Transverse colon (tissue), 4 donors: Measurements from ENCODE around the gene WSCD2. TPM values are rescaled to one million over a fixed set of nuclear protein-coding genes. Genes with fewer than 3 reads are reported as not detected.

ENCODE experiments used
- DNase-seq: peaks from one replicate; pipeline ENCODE4 v3.0.0-alpha.2; 2019
- H3K27ac ChIP-seq, 4 donors: fragments of 200-600 bp; sonication (generic); 2 replicates each; pipeline ENCODE4 v1.5.1; 2016 to 2018; ENCODE audit warnings: inconsistent platforms in 4 of 4
- H3K27me3 ChIP-seq: fragments of 200-600 bp; sonication (generic); 2 replicates; pipeline ENCODE4 v1.5.1; 2017; ENCODE audit warnings: inconsistent platforms
- H3K36me3 ChIP-seq, 4 donors: fragments of 200-600 bp; sonication (generic); 2 replicates each; pipeline ENCODE4 v1.5.1; 2017 to 2019; ENCODE audit warnings: inconsistent platforms in 4 of 4
- H3K4me1 ChIP-seq, 4 donors: fragments of 200-600 bp; sonication (generic); 2 replicates each; pipeline ENCODE4 v1.5.1; 2017 to 2020; ENCODE audit warnings: inconsistent platforms in 4 of 4
- H3K4me3 ChIP-seq, 4 donors: fragments of 200-600 bp; sonication (generic); 1 replicate in 1 of 4; 2 replicates in 3 of 4; pipeline versions ENCODE4 v1.5.1 to v1.6.1; 2017 to 2019; ENCODE audit warnings: inconsistent platforms in 4 of 4
- H3K9me3 ChIP-seq, 2 donors: fragments of 200-600 bp; sonication (generic); 2 replicates each; pipeline ENCODE4 v1.5.1; 2017 to 2019; ENCODE audit warnings: inconsistent platforms in 2 of 2
- EP300 ChIP-seq: sonication (generic); formaldehyde crosslinking; IDR thresholded peaks from one replicate; pipeline ENCODE4 v1.6.1; 2017; ENCODE audit warnings: antibody characterized with exemption, low read depth
- POLR2A ChIP-seq: fragments of 450-650 bp; IDR thresholded peaks from one replicate; pipeline ENCODE4 v1.6.1; 2016; ENCODE audit warnings: antibody characterized with exemption, mild to moderate bottlenecking, moderate library complexity
- POLR2AphosphoS5 ChIP-seq, 3 donors: sonication (generic); formaldehyde crosslinking; IDR thresholded peaks; one replicate each; pipeline ENCODE4 v1.6.1; 2016; ENCODE audit warnings: antibody characterized with exemption in 3 of 3
- WGBS, 2 donors: methylation state at CpG; one replicate each; pipeline ENCODE4 v1.1.5; 2018; ENCODE audit warnings: low coverage in 1 of 2; 5-methylcytosine and 5-hydroxymethylcytosine counted together
- in situ Hi-C, 4 donors: fragments of 200-750 bp; cut with MboI; loops; one replicate each; pipeline versions ENCODE4 v1.15.0 to v1.15.1; 2017; ENCODE audit warnings: low sequenced_read_pairs in 3 of 4, low pct_ligation_motif_present in 1 of 4, low pct_unique_long_range_greater_than_20kb in 1 of 4
- intact Hi-C: fragments of 100-400 bp; cut with DNase I; formaldehyde crosslinking; loops from one replicate; pipeline ENCODE4 v1.15.1; 2023; ENCODE audit warnings: low total_unique reads
- total RNA-seq, 4 donors: library from RNA; depleted of rRNA; stranded (reverse); fragments of >200 nt; gene quantifications; one replicate each; pipeline ENCODE4 v1.1.0, GENCODE V29; 2016
- TF ChIP-seq, protein P1 (sequence below), 5 experiments: fragments of 200-600 bp in 3 of 5; fragments of 450-650 bp in 2 of 5; sonication (generic) in 3 of 5; IDR thresholded peaks; 1 replicate in 2 of 5; 2 replicates in 3 of 5; pipeline ENCODE4 v1.5.1; 2016 to 2017; ENCODE audit warnings: antibody characterized with exemption in 5 of 5, inconsistent platforms in 3 of 5, mild to moderate bottlenecking in 2 of 5, moderate library complexity in 1 of 5

WSCD2 gene
- total RNA-seq, 4 donors from 2014 or later: 0.16 to 46.6 (median 1.1) TPM; not detected in 1

DNA sequence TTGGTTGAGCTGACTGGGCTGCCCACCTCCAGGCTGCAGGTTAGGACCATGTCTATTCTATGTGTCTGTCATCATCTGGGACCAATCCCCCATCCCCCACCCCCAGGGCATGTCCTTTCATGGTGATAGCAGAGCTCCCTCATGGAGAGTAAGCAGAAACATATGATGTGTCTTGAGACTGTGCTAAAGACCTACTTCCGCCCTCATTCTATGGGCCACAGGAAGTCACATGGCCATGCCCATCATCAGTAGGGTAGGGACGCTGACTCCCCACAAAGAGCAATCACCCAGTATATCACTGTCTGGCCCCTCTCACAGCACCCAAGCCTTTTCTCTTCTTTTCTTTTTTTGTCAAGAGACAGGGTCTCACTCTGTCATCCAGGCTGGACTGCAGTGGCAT, 110.3 kb downstream of the WSCD2 start:
- no peaks in the 10 kb centered on the region for H3K9me3 ChIP-seq
- no peaks in the 10 kb centered on the region for H3K27me3 ChIP-seq
- no peak for DNase-seq
- intact Hi-C loops: no loop called here
- H3K36me3 ChIP-seq: no peaks in the 10 kb centered on the region
- H3K4me3 ChIP-seq: no peak overlapping the region
- H3K4me1 ChIP-seq: no peaks in the 10 kb centered on the region
- H3K27ac ChIP-seq: no peak overlapping the region
- TF ChIP-seq, protein P1, sequence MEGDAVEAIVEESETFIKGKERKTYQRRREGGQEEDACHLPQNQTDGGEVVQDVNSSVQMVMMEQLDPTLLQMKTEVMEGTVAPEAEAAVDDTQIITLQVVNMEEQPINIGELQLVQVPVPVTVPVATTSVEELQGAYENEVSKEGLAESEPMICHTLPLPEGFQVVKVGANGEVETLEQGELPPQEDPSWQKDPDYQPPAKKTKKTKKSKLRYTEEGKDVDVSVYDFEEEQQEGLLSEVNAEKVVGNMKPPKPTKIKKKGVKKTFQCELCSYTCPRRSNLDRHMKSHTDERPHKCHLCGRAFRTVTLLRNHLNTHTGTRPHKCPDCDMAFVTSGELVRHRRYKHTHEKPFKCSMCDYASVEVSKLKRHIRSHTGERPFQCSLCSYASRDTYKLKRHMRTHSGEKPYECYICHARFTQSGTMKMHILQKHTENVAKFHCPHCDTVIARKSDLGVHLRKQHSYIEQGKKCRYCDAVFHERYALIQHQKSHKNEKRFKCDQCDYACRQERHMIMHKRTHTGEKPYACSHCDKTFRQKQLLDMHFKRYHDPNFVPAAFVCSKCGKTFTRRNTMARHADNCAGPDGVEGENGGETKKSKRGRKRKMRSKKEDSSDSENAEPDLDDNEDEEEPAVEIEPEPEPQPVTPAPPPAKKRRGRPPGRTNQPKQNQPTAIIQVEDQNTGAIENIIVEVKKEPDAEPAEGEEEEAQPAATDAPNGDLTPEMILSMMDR (IDR thresholded peaks at IDR 0.05): no peak
- TF ChIP-seq EP300: no peak
- no peak for TF ChIP-seq POLR2A
- no peak for TF ChIP-seq POLR2AphosphoS5 (IDR thresholded peaks at IDR 0.05)
- in situ Hi-C loops: no loop called here
- 88% methylated on average over 2 of the region's 2 CpGs; no CpG with 5 or more reads in 1 of the 2 donors for WGBS, 2 donors

DNA sequence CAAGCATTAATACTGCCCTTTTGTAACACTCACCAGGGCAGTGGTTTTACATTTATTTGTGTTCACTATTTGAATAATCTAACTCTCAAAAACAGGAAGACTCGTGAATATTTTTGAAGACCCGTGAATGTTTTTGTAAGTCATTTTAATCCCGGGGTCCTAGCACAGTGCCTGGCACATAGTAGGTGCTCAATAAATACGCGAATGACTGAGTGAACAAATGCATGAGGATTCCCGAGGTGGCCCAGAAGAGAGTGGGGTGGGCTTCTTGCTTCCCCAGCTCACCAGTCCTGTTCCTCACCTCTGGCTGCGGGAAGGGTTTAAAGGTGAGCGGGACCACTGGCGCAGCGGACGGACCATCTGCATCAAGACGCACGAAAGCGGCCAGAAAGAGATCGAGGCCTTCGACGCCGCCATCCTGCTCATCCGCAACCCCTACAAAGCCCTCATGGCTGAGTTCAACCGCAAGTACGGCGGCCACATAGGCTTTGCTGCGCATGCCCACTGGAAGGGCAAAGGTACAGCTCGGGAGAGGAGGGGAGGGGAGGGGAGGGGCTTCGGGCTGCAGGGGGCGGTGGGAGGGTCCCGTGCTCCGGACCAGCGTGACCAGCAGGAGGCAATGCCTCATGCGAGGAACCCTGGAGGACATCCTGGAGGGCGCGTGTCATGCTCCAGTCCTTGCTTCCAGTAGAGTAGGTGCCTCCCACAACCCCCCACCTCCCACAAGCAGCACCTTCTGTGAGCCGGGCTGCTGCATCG, 111.1 kb downstream of the WSCD2 start:
- DNase-seq: no peak
- 81 to 85% methylated on average over 7 to 34 of the region's 34 CpGs for WGBS, 2 donors
- Histone ChIP-seq H3K27me3 (no peaks in the 10 kb centered on the region), H3K4me1 (no peaks in the 10 kb centered on the region), H3K27ac (no peak overlapping the region), H3K4me3 (no peak overlapping the region), H3K36me3 (no peaks in the 10 kb centered on the region), H3K9me3 (no peaks in the 10 kb centered on the region)
- intact Hi-C loops (no loop called here), in situ Hi-C loops (no loop called here)
- TF ChIP-seq, protein P1 (IDR thresholded peaks at IDR 0.05): no peak
- TF ChIP-seq POLR2AphosphoS5 (IDR thresholded peaks at IDR 0.05) (no peak), POLR2A (no peak), EP300 (no peak)

DNA sequence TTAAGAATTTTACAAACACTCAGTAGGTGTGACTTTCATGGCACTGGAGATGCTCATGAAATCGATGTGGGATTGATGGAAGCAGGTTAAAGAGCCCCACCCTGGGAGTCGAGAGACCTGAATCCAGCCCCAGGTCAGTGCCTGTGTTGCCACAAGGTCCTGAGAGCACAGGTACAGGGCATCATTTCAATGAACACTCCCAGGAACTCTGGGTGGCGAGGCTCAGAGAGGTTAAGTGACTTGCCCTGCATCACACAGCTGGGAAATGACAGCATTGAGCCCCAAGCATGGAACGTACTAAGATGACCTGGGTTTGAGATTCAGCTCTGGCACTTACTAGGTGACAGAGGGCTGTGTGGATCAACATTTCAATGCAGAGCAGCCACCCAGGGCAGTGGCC, 111.8 kb downstream of the WSCD2 start:
- H3K4me1 ChIP-seq: no peaks in the 10 kb centered on the region
- H3K4me3 ChIP-seq: no peak overlapping the region
- no peaks in the 10 kb centered on the region for H3K27me3 ChIP-seq
- H3K27ac ChIP-seq: no peak overlapping the region
- intact Hi-C loops: no loop called here
- no peak for DNase-seq
- no peaks in the 10 kb centered on the region for H3K9me3 ChIP-seq
- no peaks in the 10 kb centered on the region for H3K36me3 ChIP-seq
- in situ Hi-C loops: no loop called here
- WGBS, 2 donors: 72% methylated on average over 4 of the region's 4 CpGs; no CpG with 5 or more reads in 1 of the 2 donors
- no peak for TF ChIP-seq POLR2A
- TF ChIP-seq POLR2AphosphoS5 (IDR thresholded peaks at IDR 0.05): no peak
- TF ChIP-seq, protein P1 (IDR thresholded peaks at IDR 0.05): no peak
- TF ChIP-seq EP300: no peak

DNA sequence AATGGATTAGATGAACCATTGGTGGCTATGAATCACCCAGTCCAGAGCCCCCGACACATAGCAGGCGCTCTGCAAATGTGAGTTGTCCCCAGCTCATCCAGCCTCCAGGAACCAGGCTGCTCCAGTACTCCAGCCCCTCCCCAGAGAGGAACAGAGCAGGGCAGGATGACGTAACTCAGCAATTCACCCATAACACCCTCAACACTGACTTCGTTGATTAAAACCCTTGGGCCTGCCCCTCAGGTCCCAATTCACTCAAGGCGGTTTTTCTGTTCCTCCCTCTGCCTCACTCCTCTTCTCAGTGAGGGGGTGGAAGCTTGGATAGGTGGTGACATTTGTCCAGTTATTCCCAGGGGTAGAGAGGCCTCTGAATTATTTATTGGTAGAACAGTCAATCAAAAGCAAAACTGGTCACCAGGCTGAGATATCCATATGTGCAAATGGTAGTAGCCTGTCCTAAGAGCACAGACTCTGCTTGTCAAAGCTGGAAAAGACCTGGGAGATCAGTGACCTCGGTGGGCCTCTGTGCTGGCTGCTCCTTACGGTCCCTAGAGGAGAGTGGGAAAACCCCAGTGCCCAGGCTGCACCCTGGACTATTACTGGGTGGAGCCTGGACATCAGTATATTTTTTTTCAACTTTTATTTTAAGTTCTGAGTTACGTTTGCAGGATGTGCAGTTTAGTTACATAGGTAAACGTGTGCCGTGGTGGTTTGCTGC, 113.1 kb downstream of the WSCD2 start:
- Histone ChIP-seq H3K9me3 (no peaks in the 10 kb centered on the region), H3K4me1 (no peaks in the 10 kb centered on the region), H3K4me3 (no peak overlapping the region), H3K36me3 (no peaks in the 10 kb centered on the region), H3K27me3 (no peaks in the 10 kb centered on the region), H3K27ac (no peak overlapping the region)
- 31 to 51% methylated on average over 4 to 10 of the region's 10 CpGs for WGBS, 2 donors
- no peak for DNase-seq
- intact Hi-C loops (no loop called here), in situ Hi-C loops (no loop called here)
- TF ChIP-seq, protein P1 (IDR thresholded peaks at IDR 0.05): no peak
- TF ChIP-seq EP300 (no peak), POLR2A (no peak)
